Limb (tissue), 2 donors: ENCODE results near the gene UNC119.

Experiments
- DNase-seq, 2 donors: peaks; one replicate each; pipeline ENCODE4 v3.0.0-alpha.2; 2016; ENCODE audit errors: extremely low spot score in 2 of 2

Gene UNC119

GRCh38 chr17:28499364-28499664 is 53.1 kb downstream of the UNC119 start:
- DNase-seq, result no peak

GRCh38 chr17:28498652-28499363 is 53.6 kb downstream of the UNC119 start:
- no peak for DNase-seq

GRCh38 chr17:28497931-28498330 is 54.5 kb downstream of the UNC119 start:
- no peak for DNase-seq
